ENCODE measurements around the gene PQBP1.

The PQBP1 gene

DNA sequence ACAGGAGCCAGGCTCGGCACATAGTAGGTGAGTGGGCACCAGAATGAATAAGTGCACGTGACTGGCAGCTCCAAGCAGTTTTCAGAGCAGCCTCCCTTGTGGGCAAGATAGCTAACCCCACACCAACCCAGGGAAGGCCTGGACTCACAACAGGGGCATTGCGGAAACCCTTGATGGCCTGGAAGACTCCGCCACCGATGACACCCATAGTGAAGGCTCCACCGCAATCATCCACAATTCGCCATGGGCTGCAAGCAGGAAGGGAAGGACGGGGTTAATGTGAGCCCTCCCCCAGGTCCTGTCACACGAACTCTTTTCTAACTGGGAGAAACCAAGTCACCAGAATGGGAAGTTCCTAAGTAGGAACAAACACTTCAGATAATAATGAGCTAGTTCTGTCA lies 1.1 kb upstream of the PQBP1 start (continued):
- TF ChIP-seq INSM2 (tag by site-specific recombination; IDR thresholded peaks at IDR 0.05) (no peak), ZFP3 (tag by site-specific recombination; IDR thresholded peaks at IDR 0.05; ENCODE audit: low read depth) (no peak), ZNF664 (tag by site-specific recombination; IDR thresholded peaks at IDR 0.05) (no peak)
- TF ChIP-seq, protein P1, sequence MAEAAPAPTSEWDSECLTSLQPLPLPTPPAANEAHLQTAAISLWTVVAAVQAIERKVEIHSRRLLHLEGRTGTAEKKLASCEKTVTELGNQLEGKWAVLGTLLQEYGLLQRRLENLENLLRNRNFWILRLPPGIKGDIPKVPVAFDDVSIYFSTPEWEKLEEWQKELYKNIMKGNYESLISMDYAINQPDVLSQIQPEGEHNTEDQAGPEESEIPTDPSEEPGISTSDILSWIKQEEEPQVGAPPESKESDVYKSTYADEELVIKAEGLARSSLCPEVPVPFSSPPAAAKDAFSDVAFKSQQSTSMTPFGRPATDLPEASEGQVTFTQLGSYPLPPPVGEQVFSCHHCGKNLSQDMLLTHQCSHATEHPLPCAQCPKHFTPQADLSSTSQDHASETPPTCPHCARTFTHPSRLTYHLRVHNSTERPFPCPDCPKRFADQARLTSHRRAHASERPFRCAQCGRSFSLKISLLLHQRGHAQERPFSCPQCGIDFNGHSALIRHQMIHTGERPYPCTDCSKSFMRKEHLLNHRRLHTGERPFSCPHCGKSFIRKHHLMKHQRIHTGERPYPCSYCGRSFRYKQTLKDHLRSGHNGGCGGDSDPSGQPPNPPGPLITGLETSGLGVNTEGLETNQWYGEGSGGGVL (tag by site-specific recombination; IDR thresholded peaks at IDR 0.05) = no peak
- TF ChIP-seq, protein P2, sequence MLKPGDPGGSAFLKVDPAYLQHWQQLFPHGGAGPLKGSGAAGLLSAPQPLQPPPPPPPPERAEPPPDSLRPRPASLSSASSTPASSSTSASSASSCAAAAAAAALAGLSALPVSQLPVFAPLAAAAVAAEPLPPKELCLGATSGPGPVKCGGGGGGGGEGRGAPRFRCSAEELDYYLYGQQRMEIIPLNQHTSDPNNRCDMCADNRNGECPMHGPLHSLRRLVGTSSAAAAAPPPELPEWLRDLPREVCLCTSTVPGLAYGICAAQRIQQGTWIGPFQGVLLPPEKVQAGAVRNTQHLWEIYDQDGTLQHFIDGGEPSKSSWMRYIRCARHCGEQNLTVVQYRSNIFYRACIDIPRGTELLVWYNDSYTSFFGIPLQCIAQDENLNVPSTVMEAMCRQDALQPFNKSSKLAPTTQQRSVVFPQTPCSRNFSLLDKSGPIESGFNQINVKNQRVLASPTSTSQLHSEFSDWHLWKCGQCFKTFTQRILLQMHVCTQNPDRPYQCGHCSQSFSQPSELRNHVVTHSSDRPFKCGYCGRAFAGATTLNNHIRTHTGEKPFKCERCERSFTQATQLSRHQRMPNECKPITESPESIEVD (tag by site-specific recombination; IDR thresholded peaks at IDR 0.05) = no peak

GRCh38 chrX:48897157-48897624 lies 539 bp upstream of the PQBP1 start:
- H3K36me3 ChIP-seq (ENCODE audit: control insufficient read depth in 2 of 2, insufficient read depth in 1 of 2, low read length in 2 of 2) = peaks cover 24 to 55% of the 10 kb centered on the region in 2 experiments
- ChIA-PET CTCF (interaction anchor here (1.3 to 1.6 kb wide), 3 partner anchors 10 to 61 kb away, joined by 3 to 4 read pairs (median 3); no protein-coding TSS in a partner anchor), POLR2A (interaction anchor here (0.6 to 3.2 kb wide), 21 partner anchors 9 to 221 kb away, joined by 3 to 21 read pairs (median 4); partner anchors contain the start of genes GRIPAP1, HDAC6, OTUD5 and PCSK1N)
- TF ChIP-seq, protein P3, sequence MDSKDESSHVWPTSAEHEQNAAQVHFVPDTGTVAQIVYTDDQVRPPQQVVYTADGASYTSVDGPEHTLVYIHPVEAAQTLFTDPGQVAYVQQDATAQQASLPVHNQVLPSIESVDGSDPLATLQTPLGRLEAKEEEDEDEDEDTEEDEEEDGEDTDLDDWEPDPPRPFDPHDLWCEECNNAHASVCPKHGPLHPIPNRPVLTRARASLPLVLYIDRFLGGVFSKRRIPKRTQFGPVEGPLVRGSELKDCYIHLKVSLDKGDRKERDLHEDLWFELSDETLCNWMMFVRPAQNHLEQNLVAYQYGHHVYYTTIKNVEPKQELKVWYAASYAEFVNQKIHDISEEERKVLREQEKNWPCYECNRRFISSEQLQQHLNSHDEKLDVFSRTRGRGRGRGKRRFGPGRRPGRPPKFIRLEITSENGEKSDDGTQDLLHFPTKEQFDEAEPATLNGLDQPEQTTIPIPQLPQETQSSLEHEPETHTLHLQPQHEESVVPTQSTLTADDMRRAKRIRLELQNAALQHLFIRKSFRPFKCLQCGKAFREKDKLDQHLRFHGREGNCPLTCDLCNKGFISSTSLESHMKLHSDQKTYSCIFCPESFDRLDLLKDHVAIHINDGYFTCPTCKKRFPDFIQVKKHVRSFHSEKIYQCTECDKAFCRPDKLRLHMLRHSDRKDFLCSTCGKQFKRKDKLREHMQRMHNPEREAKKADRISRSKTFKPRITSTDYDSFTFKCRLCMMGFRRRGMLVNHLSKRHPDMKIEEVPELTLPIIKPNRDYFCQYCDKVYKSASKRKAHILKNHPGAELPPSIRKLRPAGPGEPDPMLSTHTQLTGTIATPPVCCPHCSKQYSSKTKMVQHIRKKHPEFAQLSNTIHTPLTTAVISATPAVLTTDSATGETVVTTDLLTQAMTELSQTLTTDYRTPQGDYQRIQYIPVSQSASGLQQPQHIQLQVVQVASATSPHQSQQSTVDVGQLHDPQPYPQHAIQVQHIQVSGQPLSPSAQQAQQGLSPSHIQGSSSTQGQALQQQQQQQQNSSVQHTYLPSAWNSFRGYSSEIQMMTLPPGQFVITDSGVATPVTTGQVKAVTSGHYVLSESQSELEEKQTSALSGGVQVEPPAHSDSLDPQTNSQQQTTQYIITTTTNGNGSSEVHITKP (tag by site-specific recombination; IDR thresholded peaks at IDR 0.05) = peak; percentile 98
- TF ChIP-seq ZNF23 (tag by site-specific recombination; IDR thresholded peaks at IDR 0.05; ENCODE audit: borderline replicate concordance) (no peak), SCRT2 (tag by site-specific recombination; IDR thresholded peaks at IDR 0.05) (peak; percentile 100), ZBTB48 (tag by site-specific recombination; IDR thresholded peaks at IDR 0.05) (0 out of 2 replicates have a peak, but pooled peaks have one; percentile 30), ZNF610 (tag by site-specific recombination; IDR thresholded peaks at IDR 0.05; ENCODE audit: borderline replicate concordance) (peak; percentile 19; the same call in 1 of the 2 replicates), ZNF843 (tag by site-specific recombination; IDR thresholded peaks at IDR 0.05) (0 out of 2 replicates have a peak, but pooled peaks have one; percentile 13), ZXDB (tag by site-specific recombination; IDR thresholded peaks at IDR 0.05) (peak; percentile 33; the same call in 1 of the 2 replicates), KLF9 (tag by site-specific recombination; IDR thresholded peaks at IDR 0.05; ENCODE audit: low read depth) (peak; percentile 82), ZSCAN30 (tag by site-specific recombination; IDR thresholded peaks at IDR 0.05) (0 out of 2 replicates have a peak, but pooled peaks have one; percentile 17), ZBTB11 (tag by site-specific recombination; conservative IDR thresholded peaks at IDR 0.05; ENCODE audit: low read depth) (peak; percentile 29; the same call in 1 of the 2 replicates), MYNN (tag by site-specific recombination; IDR thresholded peaks at IDR 0.05; ENCODE audit: borderline replicate concordance) (peak; percentile 61; the same call in 1 of the 2 replicates), ZNF10 (tag by site-specific recombination; IDR thresholded peaks at IDR 0.05) (peak; percentile 61; the same call in 1 of the 2 replicates)
- TF ChIP-seq, protein P4, sequence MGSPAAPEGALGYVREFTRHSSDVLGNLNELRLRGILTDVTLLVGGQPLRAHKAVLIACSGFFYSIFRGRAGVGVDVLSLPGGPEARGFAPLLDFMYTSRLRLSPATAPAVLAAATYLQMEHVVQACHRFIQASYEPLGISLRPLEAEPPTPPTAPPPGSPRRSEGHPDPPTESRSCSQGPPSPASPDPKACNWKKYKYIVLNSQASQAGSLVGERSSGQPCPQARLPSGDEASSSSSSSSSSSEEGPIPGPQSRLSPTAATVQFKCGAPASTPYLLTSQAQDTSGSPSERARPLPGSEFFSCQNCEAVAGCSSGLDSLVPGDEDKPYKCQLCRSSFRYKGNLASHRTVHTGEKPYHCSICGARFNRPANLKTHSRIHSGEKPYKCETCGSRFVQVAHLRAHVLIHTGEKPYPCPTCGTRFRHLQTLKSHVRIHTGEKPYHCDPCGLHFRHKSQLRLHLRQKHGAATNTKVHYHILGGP (tag by site-specific recombination; IDR thresholded peaks at IDR 0.05) = no peak
- TF ChIP-seq, protein P5, sequence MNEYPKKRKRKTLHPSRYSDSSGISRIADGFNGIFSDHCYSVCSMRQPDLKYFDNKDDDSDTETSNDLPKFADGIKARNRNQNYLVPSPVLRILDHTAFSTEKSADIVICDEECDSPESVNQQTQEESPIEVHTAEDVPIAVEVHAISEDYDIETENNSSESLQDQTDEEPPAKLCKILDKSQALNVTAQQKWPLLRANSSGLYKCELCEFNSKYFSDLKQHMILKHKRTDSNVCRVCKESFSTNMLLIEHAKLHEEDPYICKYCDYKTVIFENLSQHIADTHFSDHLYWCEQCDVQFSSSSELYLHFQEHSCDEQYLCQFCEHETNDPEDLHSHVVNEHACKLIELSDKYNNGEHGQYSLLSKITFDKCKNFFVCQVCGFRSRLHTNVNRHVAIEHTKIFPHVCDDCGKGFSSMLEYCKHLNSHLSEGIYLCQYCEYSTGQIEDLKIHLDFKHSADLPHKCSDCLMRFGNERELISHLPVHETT (tag by site-specific recombination; IDR thresholded peaks at IDR 0.05) = 0 out of 2 replicates have a peak, but pooled peaks have one; percentile 24

More at GRCh38 chrX:48897157-48897624, 539 bp upstream of the PQBP1 start:
- Histone ChIP-seq H3K4me1 (ENCODE audit: control insufficient read depth, insufficient read depth, low read length) (no peaks in the 10 kb centered on the region), H3K9me3 (ENCODE audit: control insufficient read depth, insufficient read depth, low read depth, low read length) (no peaks in the 10 kb centered on the region), H3K4me3 (ENCODE audit: low read depth, low read length) (peak overlapping the region; percentile 79), H3K27ac (ENCODE audit: extremely low read depth, low read depth, low read length) (peak overlapping the region; percentile 91)
